Thymus (tissue), 11 donors: ENCODE results near the gene TMEM174. TPM values are rescaled to one million over a fixed set of nuclear protein-coding genes. Genes with fewer than 3 reads are reported as not detected.

Source experiments
- DNase-seq, 9 donors: peaks; one replicate each; pipeline ENCODE4 v3.0.0-alpha.2; 2013; ENCODE audit warnings: low spot score in 9 of 9, low read depth in 6 of 9, missing footprints in 1 of 9
- H3K27ac ChIP-seq, 2 donors: one replicate each; pipeline ENCODE4 v1.5.1; 2013; ENCODE audit warnings: control low read depth in 1 of 2, low read depth in 1 of 2, low read length in 1 of 2, mild to moderate bottlenecking in 1 of 2, moderate library complexity in 1 of 2
- H3K27me3 ChIP-seq, 2 donors: one replicate each; pipeline ENCODE4 v1.5.1; 2013; ENCODE audit warnings: low read length in 1 of 2; ENCODE audit not compliant: control insufficient read depth in 2 of 2, insufficient read depth in 1 of 2
- H3K36me3 ChIP-seq, 2 donors: one replicate each; pipeline ENCODE4 v1.5.1; 2013; ENCODE audit warnings: low read length in 1 of 2, mild to moderate bottlenecking in 1 of 2, moderate library complexity in 1 of 2; ENCODE audit not compliant: control insufficient read depth in 2 of 2, insufficient read depth in 2 of 2
- H3K4me1 ChIP-seq, 2 donors: one replicate each; pipeline ENCODE4 v1.5.1; 2013; ENCODE audit warnings: low read length in 2 of 2; ENCODE audit not compliant: control insufficient read depth in 2 of 2, insufficient read depth in 2 of 2
- H3K4me3 ChIP-seq, 2 donors: one replicate each; pipeline ENCODE4 v1.5.1; 2013; ENCODE audit warnings: low read length in 2 of 2, control low read depth in 1 of 2, mild to moderate bottlenecking in 1 of 2
- H3K9me3 ChIP-seq, 2 donors: one replicate each; pipeline ENCODE4 v1.5.1; 2013; ENCODE audit warnings: low read length in 1 of 2, mild to moderate bottlenecking in 1 of 2; ENCODE audit not compliant: control insufficient read depth in 2 of 2, insufficient read depth in 1 of 2
- WGBS: extraction: QIAGEN DNeasy Blood & Tissue Kit; methylation state at CpG from one replicate; pipeline ENCODE4 v1.1.7; 2013; 5-methylcytosine and 5-hydroxymethylcytosine counted together
- polyA plus RNA-seq: library from polyadenylated mRNA; stranded (reverse); fragments of 200-250 nt; gene quantifications from one replicate; pipeline ENCODE4 v1.2.3, GENCODE V29; 2013
- total RNA-seq: library from RNA; stranded (reverse); fragments of 120-200 nt; gene quantifications from one replicate; pipeline ENCODE4 v1.2.4, GENCODE V29; 2013
- donor health status: healthy.

TMEM174 gene
- total and polyA plus RNA-seq, 2 donors: 0.02 TPM; not detected in 1

DNA sequence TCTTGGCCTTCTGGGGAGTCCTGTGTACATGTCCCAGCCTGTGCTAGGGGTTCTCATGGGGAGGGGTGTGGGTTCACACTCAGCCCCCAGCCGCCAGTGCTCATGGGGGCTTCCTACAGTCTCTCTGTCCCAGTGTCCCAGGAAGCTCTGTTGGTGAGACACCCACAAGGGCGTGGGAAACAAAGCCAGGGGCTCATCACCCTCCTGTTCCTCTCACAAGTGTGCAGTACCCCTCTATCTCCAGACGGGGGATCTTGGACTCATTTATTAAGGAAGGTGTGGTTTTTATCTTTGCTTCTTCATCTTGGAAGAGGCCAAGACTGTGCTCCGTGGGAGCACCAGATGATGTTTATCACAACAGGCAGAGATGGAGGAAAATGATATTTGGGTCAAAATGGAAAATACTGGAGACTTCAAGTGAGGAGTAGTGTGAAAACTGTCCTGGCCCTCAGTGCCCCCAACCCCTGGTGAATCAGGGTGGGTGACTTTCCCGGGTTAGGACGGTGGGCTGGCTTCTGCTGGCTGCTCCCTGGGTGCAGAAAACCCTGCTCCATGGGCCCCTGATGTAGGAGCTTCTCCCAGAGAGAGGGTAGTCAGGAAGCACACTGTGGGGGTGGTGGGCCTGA lies 37.5 kb upstream of the TMEM174 start:
- Histone ChIP-seq H3K9me3 (no peaks in the 10 kb centered on the region), H3K4me3 (no peak overlapping the region), H3K27me3 (peaks cover 0 to 5% of the 10 kb centered on the region in 2 donors), H3K4me1 (no peaks in the 10 kb centered on the region), H3K27ac (no peak overlapping the region), H3K36me3 (no peaks in the 10 kb centered on the region)
- 56% methylated on average over 6 of the region's 6 CpGs for WGBS
- DNase-seq: peak in 1 of 9 donors; percentile 6

DNA sequence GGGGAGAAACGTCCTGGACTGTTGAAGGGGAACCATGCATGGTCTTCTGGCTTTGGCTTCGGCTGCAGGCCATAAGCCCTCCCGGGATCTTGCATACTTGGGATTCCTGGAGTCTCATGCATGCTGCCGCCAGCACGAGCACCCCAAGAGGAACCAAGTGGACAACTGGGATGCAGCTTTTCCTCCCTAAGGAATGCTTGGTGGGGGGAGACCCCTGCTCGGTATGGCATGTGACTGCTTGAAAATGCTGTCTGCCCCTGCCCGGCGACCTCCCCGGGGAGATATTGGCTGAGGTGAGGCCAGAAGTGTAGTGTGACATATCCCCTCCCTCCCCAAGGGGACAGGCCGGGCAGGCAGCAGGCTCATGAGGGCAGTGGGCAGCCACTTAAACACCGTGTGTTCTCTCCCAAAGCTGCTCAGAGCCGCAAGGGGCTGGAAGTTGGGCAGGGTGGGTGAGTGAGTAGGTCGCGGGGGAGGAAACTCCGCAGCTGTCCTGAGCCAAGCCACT lies 36.9 kb upstream of the TMEM174 start:
- DNase-seq: no peak
- peaks cover 0 to 5% of the 10 kb centered on the region in 2 donors for H3K27me3 ChIP-seq
- no peaks in the 10 kb centered on the region for H3K4me1 ChIP-seq
- H3K4me3 ChIP-seq: no peak overlapping the region
- no peaks in the 10 kb centered on the region for H3K9me3 ChIP-seq
- no peaks in the 10 kb centered on the region for H3K36me3 ChIP-seq
- no peak overlapping the region for H3K27ac ChIP-seq
- 78% methylated on average over 15 of the region's 15 CpGs for WGBS

DNA sequence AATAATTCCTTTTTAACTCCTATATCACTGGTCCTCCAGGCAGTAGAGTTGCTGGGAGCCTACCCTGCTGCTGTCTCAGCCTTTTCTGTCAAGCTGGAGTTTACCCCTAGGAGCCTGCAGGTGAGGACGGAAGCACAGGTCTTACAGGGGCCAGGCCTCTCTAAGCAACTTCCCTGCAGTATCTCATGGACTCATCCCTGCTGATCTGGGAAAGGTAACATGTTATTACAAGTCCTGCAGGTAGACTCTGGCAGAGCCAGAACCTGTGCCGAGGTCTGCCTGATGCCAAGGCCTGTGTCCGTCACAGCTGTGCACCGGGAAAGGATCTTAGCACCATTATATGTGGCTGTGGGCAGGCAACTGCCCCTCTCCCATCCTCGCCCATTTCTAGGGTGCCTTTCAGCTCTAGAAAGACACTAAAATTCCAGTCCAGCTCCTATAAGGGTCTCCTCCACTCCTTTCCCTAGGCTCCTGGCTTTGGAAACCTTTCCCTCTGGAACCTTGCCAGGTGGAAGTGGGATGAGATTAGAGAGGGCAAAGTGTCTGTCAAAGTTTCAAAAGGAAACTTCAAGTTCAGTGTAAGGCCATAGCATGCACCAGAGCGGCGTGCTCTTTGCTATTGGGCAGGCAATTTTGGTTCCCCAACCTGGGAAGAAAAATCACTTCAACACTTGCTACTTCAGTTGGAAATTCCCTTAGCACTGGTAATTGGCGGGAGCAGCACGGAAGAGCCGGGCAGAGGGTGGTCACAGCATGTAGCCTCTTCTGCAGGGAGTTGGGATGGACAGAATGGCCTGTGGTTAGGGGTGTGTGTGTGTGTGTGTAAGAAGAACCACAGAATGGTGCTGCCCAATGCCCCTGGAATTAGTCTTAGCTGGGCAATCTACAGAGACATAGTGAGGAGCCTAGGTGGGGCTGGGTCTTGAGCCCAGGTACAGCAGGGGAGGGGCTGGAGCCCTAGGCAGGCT lies 35.1 kb upstream of the TMEM174 start:
- no peaks in the 10 kb centered on the region for H3K36me3 ChIP-seq
- H3K4me3 ChIP-seq: no peak overlapping the region
- H3K27me3 ChIP-seq: peaks cover 0 to 7% of the 10 kb centered on the region in 2 donors
- DNase-seq: no peak
- H3K27ac ChIP-seq: no peak overlapping the region
- H3K9me3 ChIP-seq: no peaks in the 10 kb centered on the region
- H3K4me1 ChIP-seq: no peaks in the 10 kb centered on the region
- 90% methylated on average over 10 of the region's 10 CpGs for WGBS

DNA sequence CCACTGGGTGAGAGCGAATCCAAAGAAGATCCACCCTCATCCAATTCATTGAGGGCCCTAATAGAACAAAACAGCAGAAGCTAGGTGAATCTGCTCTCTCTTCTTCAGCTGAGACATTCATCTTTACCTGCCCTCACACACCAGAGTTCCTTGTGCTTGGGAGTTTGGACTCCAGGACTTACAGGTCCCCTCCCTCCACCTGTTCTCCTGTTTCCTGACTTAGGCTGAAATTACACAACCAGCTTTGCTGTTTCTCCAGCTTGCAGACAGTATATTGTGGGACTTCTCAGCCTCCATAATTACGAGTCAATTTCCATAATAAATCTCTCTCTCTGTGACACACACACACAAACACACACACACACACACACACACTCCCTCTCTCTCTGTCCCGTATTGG lies 33.5 kb upstream of the TMEM174 start:
- no peaks in the 10 kb centered on the region for H3K9me3 ChIP-seq
- no peak overlapping the region for H3K27ac ChIP-seq
- H3K36me3 ChIP-seq: no peaks in the 10 kb centered on the region
- no peak for DNase-seq
- no peaks in the 10 kb centered on the region for H3K4me1 ChIP-seq
- no peak overlapping the region for H3K4me3 ChIP-seq
- peaks cover 0 to 10% of the 10 kb centered on the region in 2 donors for H3K27me3 ChIP-seq
- WGBS: 84% methylated on average over 3 of the region's 3 CpGs

DNA sequence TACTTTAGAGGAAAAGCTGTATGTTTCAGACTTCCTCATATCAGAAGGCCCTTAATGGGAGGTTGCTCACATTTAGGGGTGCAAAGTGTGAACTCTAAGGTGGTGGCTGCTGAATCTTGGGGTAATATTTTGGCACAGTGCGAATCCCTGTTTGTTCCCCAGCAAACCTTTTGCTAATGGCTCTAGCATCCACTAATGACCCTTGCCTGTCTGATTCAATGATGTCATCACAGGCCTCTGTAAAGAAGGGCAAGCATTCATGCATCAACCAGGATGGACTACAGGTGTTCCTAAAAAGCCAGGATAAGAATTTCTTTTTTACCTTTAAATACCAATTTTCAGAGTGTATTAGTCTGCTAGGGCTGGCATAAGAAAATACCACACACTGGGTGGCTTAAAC lies 32.2 kb upstream of the TMEM174 start:
- H3K27ac ChIP-seq: no peak overlapping the region
- no peaks in the 10 kb centered on the region for H3K9me3 ChIP-seq
- 96% methylated on average over 1 of the region's 1 CpG for WGBS
- no peaks in the 10 kb centered on the region for H3K36me3 ChIP-seq
- H3K27me3 ChIP-seq: peaks cover 0 to 10% of the 10 kb centered on the region in 2 donors
- H3K4me3 ChIP-seq: no peak overlapping the region
- H3K4me1 ChIP-seq: no peaks in the 10 kb centered on the region
- no peak for DNase-seq

DNA sequence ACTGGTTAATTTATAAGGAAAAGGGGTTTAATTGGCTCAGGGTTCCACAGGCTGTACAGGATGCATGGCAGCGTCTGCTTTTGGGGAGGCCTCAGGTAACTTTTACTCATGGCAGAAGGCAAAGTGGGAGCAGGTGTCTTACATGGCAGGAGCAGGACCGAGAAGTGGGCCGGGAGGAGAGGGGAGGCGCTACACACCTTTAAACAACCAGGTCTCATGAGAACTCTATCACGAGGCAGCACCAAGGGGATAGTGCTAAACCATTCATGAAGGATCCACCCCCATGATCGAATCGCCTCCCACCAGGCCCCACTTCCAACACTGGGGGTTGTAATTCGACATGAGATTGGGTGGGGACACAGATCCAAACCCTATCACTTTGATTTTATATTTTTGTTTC lies 31.0 kb upstream of the TMEM174 start:
- no peaks in the 10 kb centered on the region for H3K4me1 ChIP-seq
- no peak overlapping the region for H3K27ac ChIP-seq
- no peak for DNase-seq
- H3K9me3 ChIP-seq: no peaks in the 10 kb centered on the region
- WGBS: 82% methylated on average over 8 of the region's 8 CpGs
- H3K27me3 ChIP-seq: peaks cover 0 to 9% of the 10 kb centered on the region in 2 donors
- no peak overlapping the region for H3K4me3 ChIP-seq
- H3K36me3 ChIP-seq: no peaks in the 10 kb centered on the region

DNA sequence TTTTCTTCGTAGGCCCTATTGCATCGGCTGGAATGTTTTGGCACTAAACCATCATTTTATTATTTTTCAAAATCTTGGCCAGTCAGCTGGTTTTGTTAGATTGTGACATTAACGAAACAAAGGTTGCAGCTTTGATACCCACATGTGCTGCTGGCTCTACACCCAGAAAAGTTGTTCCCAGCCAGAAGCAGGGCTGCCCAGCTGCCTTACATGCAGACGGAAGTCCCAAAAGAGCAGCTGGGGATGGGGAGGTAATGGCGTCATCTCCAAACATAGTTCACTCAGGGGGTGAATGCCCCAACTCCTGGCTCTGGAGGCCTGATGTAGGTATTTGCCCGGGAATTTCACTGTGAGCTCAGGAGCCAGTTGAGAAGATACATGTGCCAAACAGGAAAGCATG lies 29.3 kb upstream of the TMEM174 start:
- Histone ChIP-seq H3K4me1 (no peaks in the 10 kb centered on the region), H3K27ac (no peak overlapping the region), H3K9me3 (no peaks in the 10 kb centered on the region), H3K27me3 (peaks cover 0 to 7% of the 10 kb centered on the region in 2 donors), H3K36me3 (no peaks in the 10 kb centered on the region), H3K4me3 (no peak overlapping the region)
- no peak for DNase-seq
- WGBS: 91% methylated on average over 6 of the region's 6 CpGs

DNA sequence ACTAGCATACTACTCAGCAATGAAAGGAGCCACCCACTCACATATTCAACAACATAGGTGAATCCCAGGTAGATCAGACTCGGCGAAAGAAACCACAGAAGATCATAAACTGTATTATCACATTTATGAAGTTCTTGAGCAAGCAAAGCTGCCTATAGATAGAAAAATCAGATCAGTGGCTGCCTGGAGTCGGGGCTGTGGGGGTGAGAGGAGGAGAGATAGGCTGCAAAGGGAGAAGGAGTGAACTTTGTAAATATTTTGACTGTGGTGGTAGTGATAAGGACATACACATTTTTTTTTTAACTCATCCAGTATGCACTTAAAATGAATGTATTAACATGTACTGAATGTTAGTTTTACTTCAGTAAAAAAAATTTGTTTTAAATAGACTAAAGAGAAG lies 23.5 kb upstream of the TMEM174 start:
- Histone ChIP-seq H3K4me1 (no peaks in the 10 kb centered on the region), H3K27me3 (peaks cover 0 to 20% of the 10 kb centered on the region in 2 donors), H3K4me3 (no peak overlapping the region), H3K36me3 (no peaks in the 10 kb centered on the region), H3K27ac (no peak overlapping the region), H3K9me3 (no peaks in the 10 kb centered on the region)
- WGBS: 93% methylated on average over 3 of the region's 3 CpGs
- DNase-seq: no peak

DNA sequence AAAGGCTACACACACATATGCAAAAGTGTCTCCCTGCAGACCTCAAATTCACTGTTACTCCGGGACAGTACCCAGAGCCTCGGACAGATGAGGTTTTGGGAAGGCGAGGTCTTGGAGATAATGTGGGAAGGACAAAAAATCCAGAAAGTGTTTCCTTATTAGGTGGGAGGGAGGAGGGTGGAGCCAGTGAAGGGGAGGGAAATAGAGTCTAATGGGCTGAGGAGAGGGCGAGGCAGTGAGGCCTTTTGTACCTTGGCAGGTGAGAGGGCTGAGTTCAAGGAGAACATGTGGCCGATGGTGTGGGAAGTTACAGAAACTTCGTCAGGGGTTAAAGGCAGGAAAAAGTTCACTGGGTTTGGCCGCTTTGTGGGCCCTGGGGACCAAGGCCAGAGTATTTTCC lies 22.1 kb upstream of the TMEM174 start:
- Histone ChIP-seq H3K9me3 (no peaks in the 10 kb centered on the region), H3K4me1 (no peaks in the 10 kb centered on the region), H3K36me3 (no peaks in the 10 kb centered on the region), H3K27me3 (peaks cover 0 to 26% of the 10 kb centered on the region in 2 donors), H3K27ac (no peak overlapping the region), H3K4me3 (no peak overlapping the region)
- DNase-seq: no peak
- WGBS: 87% methylated on average over 7 of the region's 7 CpGs
